ENCODE measurements around the gene SCUBE1. TPM values are rescaled to one million over a fixed set of nuclear protein-coding genes. Genes with fewer than 3 reads are reported as not detected.

The SCUBE1 gene
- total and polyA plus RNA-seq, 10 of the 15 experiments (the other 5 are each of a cell fraction or from before 2014, with no cell fraction given) = not detected

DNA sequence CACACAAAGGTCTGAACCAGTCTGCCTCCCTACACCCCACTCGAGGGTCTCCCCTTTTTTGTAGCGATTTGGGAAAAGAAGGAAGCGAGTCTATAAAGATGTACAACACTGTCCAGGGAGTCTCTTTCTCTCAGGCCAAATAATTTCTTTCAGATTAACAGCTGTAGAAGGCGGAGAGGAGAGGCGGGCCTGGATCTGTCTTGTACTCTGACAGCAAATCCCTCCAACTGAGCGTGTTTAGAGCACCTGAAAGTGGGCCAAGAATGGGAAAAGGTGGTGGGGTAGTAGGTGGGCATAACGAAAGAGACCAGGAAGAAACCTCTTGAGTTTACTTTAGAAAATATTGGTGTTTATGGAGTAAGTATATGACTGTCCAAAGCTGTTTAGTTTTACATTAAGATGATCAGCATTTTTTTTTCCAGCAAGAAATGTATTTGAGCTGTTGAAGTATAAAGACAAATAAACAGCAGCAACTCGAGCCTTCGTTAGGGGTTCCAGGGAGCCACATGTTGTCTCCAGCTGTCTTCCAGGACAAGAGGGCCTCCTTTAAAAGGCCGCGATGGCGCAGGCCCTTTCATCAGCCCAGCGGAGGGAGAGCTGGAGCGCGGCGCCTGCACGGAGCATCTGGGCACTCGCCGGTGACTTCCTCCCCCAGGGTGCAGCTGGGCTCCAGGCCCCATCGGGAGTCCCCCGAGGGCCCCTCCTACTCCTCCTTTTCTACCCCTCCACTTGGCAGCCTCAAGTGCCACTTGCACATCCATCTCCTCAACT, 34.9 kb downstream of the SCUBE1 start:
- H3K4me3 ChIP-seq = no peak overlapping the region
- H3K27me3 ChIP-seq (replicated peaks in 1 of 2; ENCODE audit: control insufficient read depth in 2 of 2, insufficient read depth in 2 of 2, low read length in 1 of 2) = peaks cover 3 to 9% of the 10 kb centered on the region in 2 experiments
- BruUV-seq (replicated peaks) = no TSS peak
- no peaks in the 10 kb centered on the region for H3K9me3 ChIP-seq (replicated peaks; ENCODE audit: control insufficient read depth, insufficient read depth, low read length)
- H3K27ac ChIP-seq (ENCODE audit: control insufficient read depth, insufficient read depth) = no peak overlapping the region
- ATAC-seq (no peak), FAIRE-seq (no peak), DNase-seq (ENCODE audit: low read depth, low spot score) (no peak)
- H2AFZ ChIP-seq (ENCODE audit: control insufficient read depth, low read depth, low read length) = no peak overlapping the region
- in situ Hi-C loops (cut with MboI) (no loop called here), intact Hi-C loops (cut with micrococcal nuclease; ENCODE audit: unreplicated experiment) (no loop called here)
- no peaks in the 10 kb centered on the region for H3K4me1 ChIP-seq (ENCODE audit: control insufficient read depth, insufficient read depth, low read length)
- RAD21 ChIA-PET (ENCODE audit: unreplicated experiment) = no interaction called here
- no peak for TF ChIP-seq SRF (IDR thresholded peaks at IDR 0.05; ENCODE audit: low read depth in 2 of 2, low read length in 2 of 2)
- no peak for TF ChIP-seq FOS (IDR thresholded peaks at IDR 0.05; ENCODE audit: borderline replicate concordance, extremely low read depth, insufficient read length)
- no peak for TF ChIP-seq RELA (IDR thresholded peaks at IDR 0.05; ENCODE audit: borderline replicate concordance, partially characterized antibody)
- TF ChIP-seq LARP7 (IDR thresholded peaks at IDR 0.05) = no peak
- TF ChIP-seq, protein P1, sequence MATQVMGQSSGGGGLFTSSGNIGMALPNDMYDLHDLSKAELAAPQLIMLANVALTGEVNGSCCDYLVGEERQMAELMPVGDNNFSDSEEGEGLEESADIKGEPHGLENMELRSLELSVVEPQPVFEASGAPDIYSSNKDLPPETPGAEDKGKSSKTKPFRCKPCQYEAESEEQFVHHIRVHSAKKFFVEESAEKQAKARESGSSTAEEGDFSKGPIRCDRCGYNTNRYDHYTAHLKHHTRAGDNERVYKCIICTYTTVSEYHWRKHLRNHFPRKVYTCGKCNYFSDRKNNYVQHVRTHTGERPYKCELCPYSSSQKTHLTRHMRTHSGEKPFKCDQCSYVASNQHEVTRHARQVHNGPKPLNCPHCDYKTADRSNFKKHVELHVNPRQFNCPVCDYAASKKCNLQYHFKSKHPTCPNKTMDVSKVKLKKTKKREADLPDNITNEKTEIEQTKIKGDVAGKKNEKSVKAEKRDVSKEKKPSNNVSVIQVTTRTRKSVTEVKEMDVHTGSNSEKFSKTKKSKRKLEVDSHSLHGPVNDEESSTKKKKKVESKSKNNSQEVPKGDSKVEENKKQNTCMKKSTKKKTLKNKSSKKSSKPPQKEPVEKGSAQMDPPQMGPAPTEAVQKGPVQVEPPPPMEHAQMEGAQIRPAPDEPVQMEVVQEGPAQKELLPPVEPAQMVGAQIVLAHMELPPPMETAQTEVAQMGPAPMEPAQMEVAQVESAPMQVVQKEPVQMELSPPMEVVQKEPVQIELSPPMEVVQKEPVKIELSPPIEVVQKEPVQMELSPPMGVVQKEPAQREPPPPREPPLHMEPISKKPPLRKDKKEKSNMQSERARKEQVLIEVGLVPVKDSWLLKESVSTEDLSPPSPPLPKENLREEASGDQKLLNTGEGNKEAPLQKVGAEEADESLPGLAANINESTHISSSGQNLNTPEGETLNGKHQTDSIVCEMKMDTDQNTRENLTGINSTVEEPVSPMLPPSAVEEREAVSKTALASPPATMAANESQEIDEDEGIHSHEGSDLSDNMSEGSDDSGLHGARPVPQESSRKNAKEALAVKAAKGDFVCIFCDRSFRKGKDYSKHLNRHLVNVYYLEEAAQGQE (IDR thresholded peaks at IDR 0.05; ENCODE audit: low read depth, low read length) = no peak
- TF ChIP-seq POU2F2 (IDR thresholded peaks at IDR 0.05; ENCODE audit: borderline replicate concordance, low read depth, low read length) = no peak
- TF ChIP-seq, protein P2, sequence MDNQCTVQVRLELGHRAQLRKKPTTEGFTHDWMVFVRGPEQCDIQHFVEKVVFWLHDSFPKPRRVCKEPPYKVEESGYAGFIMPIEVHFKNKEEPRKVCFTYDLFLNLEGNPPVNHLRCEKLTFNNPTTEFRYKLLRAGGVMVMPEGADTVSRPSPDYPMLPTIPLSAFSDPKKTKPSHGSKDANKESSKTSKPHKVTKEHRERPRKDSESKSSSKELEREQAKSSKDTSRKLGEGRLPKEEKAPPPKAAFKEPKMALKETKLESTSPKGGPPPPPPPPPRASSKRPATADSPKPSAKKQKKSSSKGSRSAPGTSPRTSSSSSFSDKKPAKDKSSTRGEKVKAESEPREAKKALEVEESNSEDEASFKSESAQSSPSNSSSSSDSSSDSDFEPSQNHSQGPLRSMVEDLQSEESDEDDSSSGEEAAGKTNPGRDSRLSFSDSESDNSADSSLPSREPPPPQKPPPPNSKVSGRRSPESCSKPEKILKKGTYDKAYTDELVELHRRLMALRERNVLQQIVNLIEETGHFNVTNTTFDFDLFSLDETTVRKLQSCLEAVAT (IDR thresholded peaks at IDR 0.05) = no peak
- TF ChIP-seq CHD2 (IDR thresholded peaks at IDR 0.05; ENCODE audit: borderline replicate concordance, low read depth, low read length) = no peak
- no peaks in the 10 kb centered on the region for H3K36me3 ChIP-seq (ENCODE audit: control insufficient read depth in 2 of 2, insufficient read depth in 2 of 2, low read length in 1 of 2)
- H3K79me2 ChIP-seq (ENCODE audit: control insufficient read depth, insufficient read depth, low read length) = no peaks in the 10 kb centered on the region
- H3K9ac ChIP-seq (ENCODE audit: control insufficient read depth, insufficient read depth, low read length) = no peak overlapping the region
- POLR2A ChIA-PET = no interaction called here
- H3K4me2 ChIP-seq (ENCODE audit: control insufficient read depth, insufficient read depth) = no peak overlapping the region
- 24% methylated on average over 20 of the region's 21 CpGs for WGBS (ENCODE audit: insufficient coverage, insufficient replicate concordance, low lambda C conversion rate, missing lambda C conversion rate)
- SMC1A ChIA-PET (ENCODE audit: uncharacterized antibody, unreplicated experiment) = interaction anchor here (1.5 kb wide), 1 partner anchor 38 kb away, joined by 4 read pairs; no protein-coding TSS in a partner anchor
- H4K20me1 ChIP-seq (ENCODE audit: control insufficient read depth, insufficient read depth) = peaks cover 4% of the 10 kb centered on the region; the same call in 1 of the 2 replicates
- CTCF ChIA-PET = interaction anchor here (0.5 to 1.5 kb wide), 2 partner anchors 77 to 554 kb away, joined by 3 read pairs; no protein-coding TSS in a partner anchor

Measured in GM12878 (cell line).